Measurements from ENCODE around the gene KCNAB1. TPM values are rescaled to one million over a fixed set of nuclear protein-coding genes. Genes with fewer than 3 reads are reported as not detected.

The KCNAB1 gene
- polyA plus RNA-seq, 1 donor (not counting 4 experiments of a cell fraction or from before 2014, with no cell fraction given) = 0.03 TPM

- Histone ChIP-seq H3K27me3 (ENCODE audit: control insufficient read depth, extremely low read depth, insufficient read depth, low read length) (no peaks in the 10 kb centered on the region), H3K79me2 (ENCODE audit: control insufficient read depth, insufficient read depth, low read length) (no peaks in the 10 kb centered on the region), H3K9me1 (ENCODE audit: control insufficient read depth, extremely low read depth, insufficient read depth, low read length) (no peaks in the 10 kb centered on the region), H4K20me1 (ENCODE audit: control insufficient read depth, extremely low read depth, insufficient read depth, low read length) (no peaks in the 10 kb centered on the region), H3K27ac (ENCODE audit: control insufficient read depth, insufficient read depth, low read length) (no peak overlapping the region), H2AFZ (ENCODE audit: control insufficient read depth, low read length) (no peak overlapping the region), H3K9ac (ENCODE audit: control insufficient read depth, extremely low read depth, insufficient read depth, low read length) (no peak overlapping the region), H3K9me3 (ENCODE audit: control insufficient read depth, low read depth, low read length) (no peaks in the 10 kb centered on the region), H3K4me2 (ENCODE audit: control insufficient read depth, extremely low read depth, insufficient read depth, low read depth, low read length) (no peak overlapping the region), H3K36me3 (ENCODE audit: control insufficient read depth in 2 of 2, extremely low read depth in 1 of 2, insufficient read depth in 2 of 2, low read length in 2 of 2) (no peaks in the 10 kb centered on the region), H3K4me3 (ENCODE audit: control insufficient read depth in 2 of 3, extremely low read depth in 1 of 3, insufficient read depth in 2 of 3, low read depth in 1 of 3, low read length in 3 of 3) (no peak overlapping the region), H3K4me1 (ENCODE audit: control insufficient read depth, extremely low read depth, insufficient read depth, low read length) (no peaks in the 10 kb centered on the region)
- no peak for DNase-seq (ENCODE audit: low read depth, low spot score)
- TF ChIP-seq CTCF (optimal IDR thresholded peaks at IDR 0.05 in 1 of 3, IDR thresholded peaks at IDR 0.05 in 1 of 3, conservative IDR thresholded peaks at IDR 0.05 in 1 of 3; ENCODE audit: extremely low read depth in 1 of 3, insufficient read depth in 2 of 3, low read length in 3 of 3) (no peak), EZH2 (IDR thresholded peaks at IDR 0.05; ENCODE audit: low read length) (no peak)
- no peak for FAIRE-seq
- dilution Hi-C loops (cut with MboI; ENCODE audit: extremely low pct_ligation_motif_present, low sequenced_read_pairs) = no loop called here
Observed at GRCh38 chr3:156339491-156339890, 219.1 kb downstream of the KCNAB1 start.

- no peaks in the 10 kb centered on the region for H3K9me1 ChIP-seq (ENCODE audit: control insufficient read depth, extremely low read depth, insufficient read depth, low read length)
- TF ChIP-seq EZH2 (IDR thresholded peaks at IDR 0.05; ENCODE audit: low read length) (no peak), CTCF (optimal IDR thresholded peaks at IDR 0.05 in 1 of 3, IDR thresholded peaks at IDR 0.05 in 1 of 3, conservative IDR thresholded peaks at IDR 0.05 in 1 of 3; ENCODE audit: extremely low read depth in 1 of 3, insufficient read depth in 2 of 3, low read length in 3 of 3) (no peak)
- DNase-seq (ENCODE audit: low read depth, low spot score) = no peak
- no peaks in the 10 kb centered on the region for H3K79me2 ChIP-seq (ENCODE audit: control insufficient read depth, insufficient read depth, low read length)
- no peaks in the 10 kb centered on the region for H3K4me1 ChIP-seq (ENCODE audit: control insufficient read depth, extremely low read depth, insufficient read depth, low read length)
- H3K27me3 ChIP-seq (ENCODE audit: control insufficient read depth, extremely low read depth, insufficient read depth, low read length) = no peaks in the 10 kb centered on the region
- dilution Hi-C loops (cut with MboI; ENCODE audit: extremely low pct_ligation_motif_present, low sequenced_read_pairs) = no loop called here
- H3K4me3 ChIP-seq (ENCODE audit: control insufficient read depth in 2 of 3, extremely low read depth in 1 of 3, insufficient read depth in 2 of 3, low read depth in 1 of 3, low read length in 3 of 3) = no peak overlapping the region
- H3K4me2 ChIP-seq (ENCODE audit: control insufficient read depth, extremely low read depth, insufficient read depth, low read depth, low read length) = no peak overlapping the region
- no peak overlapping the region for H2AFZ ChIP-seq (ENCODE audit: control insufficient read depth, low read length)
- no peak for FAIRE-seq
- no peak overlapping the region for H3K9ac ChIP-seq (ENCODE audit: control insufficient read depth, extremely low read depth, insufficient read depth, low read length)
- H3K36me3 ChIP-seq (ENCODE audit: control insufficient read depth in 2 of 2, extremely low read depth in 1 of 2, insufficient read depth in 2 of 2, low read length in 2 of 2) = no peaks in the 10 kb centered on the region
- H3K27ac ChIP-seq (ENCODE audit: control insufficient read depth, insufficient read depth, low read length) = no peak overlapping the region
- no peaks in the 10 kb centered on the region for H4K20me1 ChIP-seq (ENCODE audit: control insufficient read depth, extremely low read depth, insufficient read depth, low read length)
- H3K9me3 ChIP-seq (ENCODE audit: control insufficient read depth, low read depth, low read length) = no peaks in the 10 kb centered on the region
Observed at GRCh38 chr3:156341332-156341731, 221.0 kb downstream of the KCNAB1 start.

Data from keratinocyte (primary cell).